OCI-LY3 (cell line): Measurements from ENCODE around the gene PRKAR2A.

Source experiments
- H2AFZ ChIP-seq: fragments of 200-600, 300-600 bp; shearing (Covaris generic); 2 replicates; pipeline ENCODE4 v1.6.0; 2014; ENCODE audit warnings: antibody characterized with exemption, low read depth, low read length
- H3K27ac ChIP-seq: fragments of 200-600, 300-600 bp; sonication (generic); 2 replicates; pipeline ENCODE4 v1.5.1; 2014; ENCODE audit warnings: mild to moderate bottlenecking, low read length, moderate library complexity, mixed read lengths
- H3K27me3 ChIP-seq: fragments of 200-600, 300-600 bp; sonication (generic); 2 replicates; pipeline ENCODE4 v1.6.1; 2014; ENCODE audit warnings: low read depth, low read length, mixed read lengths
- H3K36me3 ChIP-seq: fragments of 200-600, 300-600 bp; sonication (generic); replicated peaks from 2 replicates; pipeline ENCODE3; 2014; ENCODE audit warnings: low read depth, low read length, mixed read lengths
- H3K4me1 ChIP-seq: fragments of 300-600, 200-600 bp; sonication (generic); 2 replicates; pipeline ENCODE4 v1.6.1; 2014; ENCODE audit warnings: low read length, mixed read lengths
- H3K4me2 ChIP-seq: fragments of 200-600, 300-600 bp; sonication (generic); 2 replicates; pipeline ENCODE4 v1.6.1; 2014; ENCODE audit warnings: low read length, mixed read lengths
- H3K4me3 ChIP-seq: fragments of 300-600, 200-600 bp; sonication (generic); 2 replicates; pipeline ENCODE4 v1.5.1; 2014; ENCODE audit warnings: antibody characterized with exemption, mild to moderate bottlenecking, low read length, moderate library complexity
- H3K79me2 ChIP-seq: fragments of 300-600, 200-600 bp; shearing (Covaris generic); 2 replicates; pipeline ENCODE4 v1.6.1; 2014; ENCODE audit warnings: mild to moderate bottlenecking, low read length, mixed read lengths
- H3K9ac ChIP-seq: fragments of 300-600, 200-600 bp; shearing (Covaris generic); 2 replicates; pipeline ENCODE4 v1.6.0; 2014; ENCODE audit warnings: mild to moderate bottlenecking, low read length, moderate library complexity
- H3K9me3 ChIP-seq: fragments of 200-600, 300-600 bp; shearing (Covaris generic); 2 replicates; pipeline ENCODE4 v1.6.1; 2014; ENCODE audit warnings: low read length, mixed read lengths; ENCODE audit not compliant: insufficient read depth
- H4K20me1 ChIP-seq: fragments of 200-600, 300-600 bp; sonication (generic); 2 replicates; pipeline ENCODE4 v1.6.1; 2016; ENCODE audit warnings: low read length, mixed read lengths; ENCODE audit not compliant: insufficient read depth
- EZH2phosphoT487 ChIP-seq: fragments of 200-600 bp; shearing (Covaris generic); IDR thresholded peaks from 2 replicates; pipeline ENCODE4 v1.6.1; 2018; ENCODE audit warnings: antibody characterized with exemption, mixed run types, low read depth
- TF ChIP-seq, protein P1 (sequence below): fragments of 200-600, 300-600 bp; sonication (generic); IDR thresholded peaks from 2 replicates; pipeline ENCODE4 v1.5.1; 2014; ENCODE audit warnings: antibody characterized with exemption, low read length, low read depth

Gene PRKAR2A

DNA sequence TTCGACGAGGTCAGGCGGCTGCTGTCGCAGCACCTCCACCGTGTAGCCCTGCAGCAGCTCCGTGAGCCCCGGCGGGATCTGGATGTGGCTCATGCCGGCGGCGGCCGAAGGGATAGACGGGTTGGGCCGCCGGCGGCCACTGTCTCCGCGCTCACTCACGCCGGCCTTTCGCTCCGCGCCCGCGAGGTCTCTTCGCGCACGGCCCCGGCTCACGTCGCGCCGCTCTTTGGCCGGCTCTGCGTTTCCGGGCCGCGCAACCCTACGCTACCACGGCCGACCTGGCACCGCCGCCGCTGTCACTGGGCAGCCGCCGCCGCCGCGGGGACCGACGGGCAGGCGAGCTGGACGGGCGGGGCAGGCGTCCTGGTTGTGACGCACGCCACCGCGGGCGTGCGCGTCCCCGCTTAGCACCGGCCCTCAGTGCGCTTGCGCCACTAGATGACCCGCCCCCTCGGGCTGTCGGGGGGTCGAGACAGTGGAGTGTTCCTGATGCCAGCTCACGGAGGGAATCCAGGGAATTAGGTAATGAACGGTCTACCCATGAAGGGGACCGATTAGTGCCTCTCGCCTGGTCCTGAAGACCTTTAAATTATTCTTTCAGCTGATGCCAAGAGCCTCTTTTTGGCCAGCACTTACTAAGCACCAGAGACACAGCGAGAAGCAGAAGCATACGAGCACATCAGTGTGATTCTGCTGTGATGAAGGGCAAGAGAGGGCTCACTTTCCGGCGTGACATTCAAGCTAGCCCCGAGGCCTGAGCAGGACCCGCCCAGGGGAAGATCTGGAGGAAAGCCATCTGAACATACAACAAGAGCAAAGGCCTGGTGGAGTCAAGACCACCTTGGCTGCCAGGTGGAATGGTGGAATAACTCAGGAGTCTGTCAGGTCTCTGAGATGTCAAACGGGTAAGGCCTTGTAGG, at the start of gene PRKAR2A:
Gene PRKAR2A (minus strand): TSS at position 371 of the 920 bp plus-strand sequence. CDS start 278 bp downstream, at position 93.
- peak within 1 kb of the TSS; percentile 84 for H3K4me3 ChIP-seq
- no peaks in the 10 kb centered on the region for H3K36me3 ChIP-seq
- peaks cover 19% of the 10 kb centered on the region for H3K4me1 ChIP-seq
- peak within 1 kb of the TSS; percentile 74 for H3K9ac ChIP-seq
- no peaks in the 10 kb centered on the region for H3K27me3 ChIP-seq
- peak within 1 kb of the TSS; percentile 89 for H3K4me2 ChIP-seq
- no peaks in the 10 kb centered on the region for H3K9me3 ChIP-seq
- H3K79me2 ChIP-seq: peaks cover 16% of the 10 kb centered on the region
- H3K27ac ChIP-seq: no peak within 1 kb of the TSS; the same call in 1 of the 2 replicates
- TF ChIP-seq, protein P1, sequence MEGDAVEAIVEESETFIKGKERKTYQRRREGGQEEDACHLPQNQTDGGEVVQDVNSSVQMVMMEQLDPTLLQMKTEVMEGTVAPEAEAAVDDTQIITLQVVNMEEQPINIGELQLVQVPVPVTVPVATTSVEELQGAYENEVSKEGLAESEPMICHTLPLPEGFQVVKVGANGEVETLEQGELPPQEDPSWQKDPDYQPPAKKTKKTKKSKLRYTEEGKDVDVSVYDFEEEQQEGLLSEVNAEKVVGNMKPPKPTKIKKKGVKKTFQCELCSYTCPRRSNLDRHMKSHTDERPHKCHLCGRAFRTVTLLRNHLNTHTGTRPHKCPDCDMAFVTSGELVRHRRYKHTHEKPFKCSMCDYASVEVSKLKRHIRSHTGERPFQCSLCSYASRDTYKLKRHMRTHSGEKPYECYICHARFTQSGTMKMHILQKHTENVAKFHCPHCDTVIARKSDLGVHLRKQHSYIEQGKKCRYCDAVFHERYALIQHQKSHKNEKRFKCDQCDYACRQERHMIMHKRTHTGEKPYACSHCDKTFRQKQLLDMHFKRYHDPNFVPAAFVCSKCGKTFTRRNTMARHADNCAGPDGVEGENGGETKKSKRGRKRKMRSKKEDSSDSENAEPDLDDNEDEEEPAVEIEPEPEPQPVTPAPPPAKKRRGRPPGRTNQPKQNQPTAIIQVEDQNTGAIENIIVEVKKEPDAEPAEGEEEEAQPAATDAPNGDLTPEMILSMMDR: no peak
- TF ChIP-seq EZH2phosphoT487: no peak
- H2AFZ ChIP-seq: peak within 1 kb of the TSS; percentile 75
- H4K20me1 ChIP-seq: no peaks in the 10 kb centered on the region

DNA sequence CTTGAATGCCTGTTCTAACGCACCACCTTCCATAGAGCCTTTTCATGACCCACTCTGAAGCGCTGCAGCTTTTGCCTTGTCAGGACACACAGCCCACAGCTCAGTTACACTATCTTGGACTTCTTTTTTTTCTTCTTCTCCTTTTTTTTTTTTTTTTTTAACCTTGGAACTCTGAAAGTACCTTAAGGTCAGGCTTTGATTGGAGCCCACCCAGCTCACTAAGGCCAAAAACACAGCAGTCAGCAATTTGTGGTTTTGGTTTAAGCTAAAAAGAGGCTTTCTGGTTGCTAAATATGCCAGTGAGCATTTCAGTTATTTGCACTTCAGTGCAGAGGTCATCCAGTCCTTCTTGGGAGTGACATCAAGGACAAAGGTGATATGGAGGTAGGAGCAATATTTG, 49.3 kb upstream of the PRKAR2A start:
- no peak for TF ChIP-seq EZH2phosphoT487
- TF ChIP-seq, protein P1: no peak
- Histone ChIP-seq H3K4me3 (no peak overlapping the region), H3K4me2 (no peak overlapping the region), H3K4me1 (peaks cover 14% of the 10 kb centered on the region), H3K36me3 (no peaks in the 10 kb centered on the region), H2AFZ (no peak overlapping the region), H3K27ac (no peak overlapping the region), H3K79me2 (no peaks in the 10 kb centered on the region), H3K9me3 (no peaks in the 10 kb centered on the region), H3K9ac (no peak overlapping the region), H4K20me1 (no peaks in the 10 kb centered on the region), H3K27me3 (no peaks in the 10 kb centered on the region)

DNA sequence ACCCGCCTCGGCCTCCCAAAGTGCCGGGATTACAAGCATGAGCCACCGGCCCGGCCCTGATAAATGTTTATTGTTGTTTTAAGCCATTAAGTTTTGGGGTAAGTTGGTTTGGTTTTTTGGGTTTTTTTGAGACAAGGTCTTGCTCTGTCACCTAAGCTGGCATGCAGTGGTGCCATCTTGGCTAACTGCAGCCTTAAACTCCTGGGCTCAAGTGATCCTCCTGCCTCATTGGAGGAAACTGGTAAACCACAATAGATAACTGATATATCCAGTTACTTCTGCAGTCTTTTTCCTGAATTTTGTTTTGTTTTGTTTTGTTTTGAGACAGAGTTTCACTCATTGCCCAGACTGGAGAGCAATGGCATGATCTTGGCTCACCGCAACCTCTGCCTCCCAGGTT, 46.8 kb upstream of the PRKAR2A start:
- Histone ChIP-seq H3K27me3 (no peaks in the 10 kb centered on the region), H3K79me2 (no peaks in the 10 kb centered on the region), H3K4me2 (no peak overlapping the region), H3K36me3 (no peaks in the 10 kb centered on the region), H4K20me1 (no peaks in the 10 kb centered on the region), H2AFZ (no peak overlapping the region), H3K4me1 (peaks cover 14% of the 10 kb centered on the region), H3K9ac (no peak overlapping the region), H3K9me3 (no peaks in the 10 kb centered on the region), H3K4me3 (no peak overlapping the region), H3K27ac (no peak overlapping the region)
- TF ChIP-seq, protein P1: no peak
- no peak for TF ChIP-seq EZH2phosphoT487

DNA sequence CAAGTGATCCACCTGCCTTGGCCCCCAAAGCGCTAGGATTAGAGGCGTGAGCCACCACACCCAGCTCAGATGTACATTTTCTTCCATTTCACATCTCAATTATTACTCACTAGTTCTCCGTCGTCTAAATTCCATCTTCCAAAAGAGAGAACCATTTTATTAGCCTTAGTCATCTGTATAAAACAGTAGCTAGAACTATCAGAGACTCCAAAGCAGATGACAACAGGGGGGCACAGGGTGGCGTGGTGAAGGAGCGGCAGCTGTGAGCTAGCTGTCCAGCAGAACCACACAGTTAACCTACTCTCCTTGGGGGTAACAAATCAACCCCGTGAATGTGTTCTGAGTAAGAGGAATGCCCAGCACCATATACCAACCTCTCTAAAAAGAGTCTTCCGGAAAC, 43.9 kb upstream of the PRKAR2A start:
- Histone ChIP-seq H3K9me3 (no peaks in the 10 kb centered on the region), H3K27ac (no peak overlapping the region), H3K79me2 (no peaks in the 10 kb centered on the region), H3K4me2 (no peak overlapping the region), H3K4me3 (no peak overlapping the region), H2AFZ (no peak overlapping the region), H3K4me1 (no peaks in the 10 kb centered on the region), H3K36me3 (no peaks in the 10 kb centered on the region), H3K9ac (no peak overlapping the region), H4K20me1 (no peaks in the 10 kb centered on the region), H3K27me3 (no peaks in the 10 kb centered on the region)
- TF ChIP-seq, protein P1: no peak
- TF ChIP-seq EZH2phosphoT487: no peak
